Caco-2 (cell line): Measurements from ENCODE around the gene TBC1D3E. TPM values are rescaled to one million over a fixed set of nuclear protein-coding genes. Genes with fewer than 3 reads are reported as not detected.

Experiments used
- total RNA-seq: library from RNA; stranded (reverse); gene quantifications from 2 replicates; pipeline ENCODE4 v1.2.3, GENCODE V29; 2022

The TBC1D3E gene
- total RNA-seq, 1 experiment from 2014 or later = not detected

Other genes with a start within 250 kb of the TBC1D3E start
- not detected in 2 replicates for gene TBC1D3K, start 203.5 kb upstream of the TBC1D3E start, total RNA-seq
- gene TBC1D3L, start 138.9 kb upstream of the TBC1D3E start, total RNA-seq = 15.7 and 20.0 TPM in 2 replicates
- gene TBC1D3D, start 124.0 kb upstream of the TBC1D3E start, total RNA-seq = 0.30 and 0.86 TPM in 2 replicates
- gene TBC1D3C, start 59.3 kb upstream of the TBC1D3E start, total RNA-seq = not detected in 2 replicates
- gene TBC1D3, start 64.6 kb downstream of the TBC1D3E start, total RNA-seq = not detected in 2 replicates
- gene MRPL45, start 169.2 kb downstream of the TBC1D3E start, total RNA-seq = 82.7 and 83.6 TPM in 2 replicates
- gene GPR179, start 216.0 kb downstream of the TBC1D3E start, total RNA-seq = 0.05 TPM in 1 of 2 replicates, not detected in the other
- gene SOCS7, start 223.9 kb downstream of the TBC1D3E start, total RNA-seq = 29.2 and 32.4 TPM in 2 replicates